ENCODE data around the gene USP6. TPM values are rescaled to one million over a fixed set of nuclear protein-coding genes. Genes with fewer than 3 reads are reported as not detected.

The USP6 gene
- total RNA-seq, 1 experiment from 2014 or later: 0.08 TPM

- TF ChIP-seq POLR2AphosphoS5 (IDR thresholded peaks at IDR 0.05; ENCODE audit: low read depth, low read length) (no peak), REST (IDR thresholded peaks at IDR 0.05; ENCODE audit: insufficient read depth in 1 of 2, low read depth in 2 of 2, low read length in 1 of 2) (no peak), TCF7L2 (IDR thresholded peaks at IDR 0.05; ENCODE audit: low read depth, low read length) (no peak), SIN3A (IDR thresholded peaks at IDR 0.05; ENCODE audit: borderline replicate concordance, insufficient read depth, low read depth, low read length) (no peak)
- TF ChIP-seq, protein P1, sequence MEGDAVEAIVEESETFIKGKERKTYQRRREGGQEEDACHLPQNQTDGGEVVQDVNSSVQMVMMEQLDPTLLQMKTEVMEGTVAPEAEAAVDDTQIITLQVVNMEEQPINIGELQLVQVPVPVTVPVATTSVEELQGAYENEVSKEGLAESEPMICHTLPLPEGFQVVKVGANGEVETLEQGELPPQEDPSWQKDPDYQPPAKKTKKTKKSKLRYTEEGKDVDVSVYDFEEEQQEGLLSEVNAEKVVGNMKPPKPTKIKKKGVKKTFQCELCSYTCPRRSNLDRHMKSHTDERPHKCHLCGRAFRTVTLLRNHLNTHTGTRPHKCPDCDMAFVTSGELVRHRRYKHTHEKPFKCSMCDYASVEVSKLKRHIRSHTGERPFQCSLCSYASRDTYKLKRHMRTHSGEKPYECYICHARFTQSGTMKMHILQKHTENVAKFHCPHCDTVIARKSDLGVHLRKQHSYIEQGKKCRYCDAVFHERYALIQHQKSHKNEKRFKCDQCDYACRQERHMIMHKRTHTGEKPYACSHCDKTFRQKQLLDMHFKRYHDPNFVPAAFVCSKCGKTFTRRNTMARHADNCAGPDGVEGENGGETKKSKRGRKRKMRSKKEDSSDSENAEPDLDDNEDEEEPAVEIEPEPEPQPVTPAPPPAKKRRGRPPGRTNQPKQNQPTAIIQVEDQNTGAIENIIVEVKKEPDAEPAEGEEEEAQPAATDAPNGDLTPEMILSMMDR (IDR thresholded peaks at IDR 0.05): no peak
- no peak for ATAC-seq
- ChIA-PET CTCF (interaction anchor here (0.5 kb wide), 1 partner anchor 18 kb away, joined by 5 read pairs; no protein-coding TSS in a partner anchor), POLR2A (no interaction called here)
- no peaks in the 10 kb centered on the region for H3K27me3 ChIP-seq (ENCODE audit: control insufficient read depth, insufficient read depth, low read length)
- no peaks in the 10 kb centered on the region for H3K4me1 ChIP-seq (ENCODE audit: control insufficient read depth, insufficient read depth, low read length)
- no TSS peak for BruUV-seq (replicated peaks)
- H3K4me3 ChIP-seq (ENCODE audit: low read depth in 2 of 2, low read length in 2 of 2): no peak overlapping the region
- intact Hi-C loops (cut with micrococcal nuclease; ENCODE audit: unreplicated experiment) (no loop called here), in situ Hi-C loops (cut with HindIII; ENCODE audit: low pct_unique_long_range_greater_than_20kb, low sequenced_read_pairs) (no loop called here)
- DNase-seq (ENCODE audit: low read depth, low spot score): no peak
- 0 out of 2 replicates have a peak, but pooled peaks cover 5% of the 10 kb centered on the region for H3K9me3 ChIP-seq (ENCODE audit: control insufficient read depth, insufficient read depth, low read depth, low read length)
- H3K27ac ChIP-seq (ENCODE audit: low read length): no peak overlapping the region
- no peaks in the 10 kb centered on the region for H3K36me3 ChIP-seq (ENCODE audit: control insufficient read depth, insufficient read depth, low read length)
These were observed 35.2 kb upstream of the USP6 start for GRCh38 chr17:5080591-5080990.

- Histone ChIP-seq H3K27ac (ENCODE audit: low read length) (no peak overlapping the region), H3K27me3 (ENCODE audit: control insufficient read depth, insufficient read depth, low read length) (no peaks in the 10 kb centered on the region), H3K4me1 (ENCODE audit: control insufficient read depth, insufficient read depth, low read length) (no peaks in the 10 kb centered on the region), H3K9me3 (ENCODE audit: control insufficient read depth, insufficient read depth, low read depth, low read length) (peaks cover 45% of the 10 kb centered on the region), H3K36me3 (ENCODE audit: control insufficient read depth, insufficient read depth, low read length) (no peaks in the 10 kb centered on the region), H3K4me3 (ENCODE audit: low read depth in 2 of 2, low read length in 2 of 2) (no peak overlapping the region)
- POLR2A ChIA-PET: no interaction called here
- DNase-seq (ENCODE audit: low read depth, low spot score): no peak
- BruUV-seq (replicated peaks): no TSS peak
- no peak for ATAC-seq
- CTCF ChIA-PET: no interaction called here
- TF ChIP-seq, protein P1 (IDR thresholded peaks at IDR 0.05): no peak
- in situ Hi-C loops (cut with HindIII; ENCODE audit: low pct_unique_long_range_greater_than_20kb, low sequenced_read_pairs) (no loop called here), intact Hi-C loops (cut with micrococcal nuclease; ENCODE audit: unreplicated experiment) (no loop called here)
These were observed 23.4 kb upstream of the USP6 start for GRCh38 chr17:5092218-5093010.
